WTC11 (cell line): ENCODE measurements around the gene SPRYD3. TPM values are rescaled to one million over a fixed set of nuclear protein-coding genes. Genes with fewer than 3 reads are reported as not detected.
A peak's percentile ranks its signal among the peaks of the same experiment; 100 is the strongest.

ENCODE experiments used
- ATAC-seq: fragments of 200-7000 bp; cut with Tn5 transposase; 2 replicates; pipeline ENCODE4 v1.10.0; 2021; ENCODE audit warnings: mild to moderate bottlenecking, moderate library complexity
- CTCF ChIA-PET: fragments of 300-600 bp; sonication (Branson Sonifier 250); formaldehyde crosslinking; loops from one replicate; lab custom pipeline; 2021; ENCODE audit warnings: antibody characterized with exemption; lab: Charles Lee
- POLR2A ChIA-PET: fragments of 350-600 bp; sonication (Branson Sonifier 250); formaldehyde crosslinking; loops from one replicate; lab custom pipeline; 2021; ENCODE audit warnings: antibody characterized with exemption; lab: Charles Lee
- DNase-seq: peaks from one replicate; pipeline ENCODE4 v3.0.0; 2021; ENCODE audit warnings: low spot score
- H3K27ac Mint-ChIP-seq: 2 replicates; pipeline ENCODE4 v1.8.0; 2021; ENCODE audit warnings: mixed read lengths
- H3K27me3 Mint-ChIP-seq: 2 replicates; pipeline ENCODE4 v1.8.0; 2021; ENCODE audit warnings: low read depth, mild to moderate bottlenecking, moderate library complexity, mixed read lengths
- H3K36me3 Mint-ChIP-seq: 2 replicates; pipeline ENCODE4 v1.8.0; 2021; ENCODE audit warnings: mixed read lengths
- H3K4me1 Mint-ChIP-seq: 2 replicates; pipeline ENCODE4 v1.8.0; 2022; ENCODE audit warnings: mixed read lengths
- H3K4me3 Mint-ChIP-seq: 2 replicates; pipeline ENCODE4 v1.8.0; 2021; ENCODE audit warnings: mild to moderate bottlenecking, moderate library complexity, mixed read lengths
- H3K9me3 Mint-ChIP-seq: 2 replicates; pipeline ENCODE4 v1.8.0; 2021; ENCODE audit warnings: mixed read lengths
- CBFB ChIP-seq: sonication (generic); formaldehyde crosslinking; IDR thresholded peaks from 2 replicates; pipeline ENCODE4 v1.8.1; 2022; ENCODE audit warnings: mild to moderate bottlenecking, low read depth, missing genetic modification reagents
- E2F1 ChIP-seq: sonication (generic); formaldehyde crosslinking; IDR thresholded peaks from 2 replicates; pipeline ENCODE4 v1.8.0; 2022; ENCODE audit warnings: mild to moderate bottlenecking, missing genetic modification reagents
- E2F4 ChIP-seq: sonication (generic); formaldehyde crosslinking; IDR thresholded peaks from 2 replicates; pipeline ENCODE4 v1.8.1; 2022; ENCODE audit warnings: low read depth, mild to moderate bottlenecking, moderate library complexity, missing genetic modification reagents, borderline replicate concordance
- E2F5 ChIP-seq: sonication (generic); formaldehyde crosslinking; IDR thresholded peaks from 2 replicates; pipeline ENCODE4 v1.8.1; 2022; ENCODE audit warnings: mild to moderate bottlenecking, moderate library complexity, missing genetic modification reagents
- GRHL2 ChIP-seq: fragments of 250-450 bp; sonication (Bioruptor Pico); IDR thresholded peaks from 2 replicates; pipeline ENCODE4 v1.8.0; 2022; ENCODE audit warnings: mild to moderate bottlenecking, moderate library complexity; ENCODE audit not compliant: insufficient replicate concordance, severe bottlenecking
- HMGA2 ChIP-seq: fragments of 250-450 bp; sonication (Bioruptor Pico); IDR thresholded peaks from 2 replicates; pipeline ENCODE4 v1.4.0; 2021; ENCODE audit warnings: mild to moderate bottlenecking, moderate library complexity
- IRF1 ChIP-seq: sonication (generic); formaldehyde crosslinking; IDR thresholded peaks from 2 replicates; pipeline ENCODE4 v1.8.0; 2023; ENCODE audit warnings: missing genetic modification reagents
- MAX ChIP-seq: sonication (generic); formaldehyde crosslinking; IDR thresholded peaks from 2 replicates; pipeline ENCODE4 v1.8.0; 2022; ENCODE audit warnings: mild to moderate bottlenecking, missing genetic modification reagents
- MXD4 ChIP-seq: fragments of 250-450 bp; sonication (Bioruptor Pico); IDR thresholded peaks from 2 replicates; pipeline ENCODE4 v1.8.0; 2021; ENCODE audit warnings: mild to moderate bottlenecking, moderate library complexity, borderline replicate concordance
- PRDM15 ChIP-seq: sonication (generic); formaldehyde crosslinking; IDR thresholded peaks from 2 replicates; pipeline ENCODE4 v1.8.0; 2022; ENCODE audit warnings: missing genetic modification reagents
- SMAD3 ChIP-seq: sonication (generic); formaldehyde crosslinking; IDR thresholded peaks from 2 replicates; pipeline ENCODE4 v1.8.0; 2022; ENCODE audit warnings: missing genetic modification reagents, mild to moderate bottlenecking, borderline replicate concordance
- TCF7 ChIP-seq: sonication (generic); formaldehyde crosslinking; IDR thresholded peaks from 2 replicates; pipeline ENCODE4 v1.8.0; 2022; ENCODE audit warnings: mild to moderate bottlenecking, low read depth, missing genetic modification reagents, moderate library complexity
- TEAD1 ChIP-seq: sonication (generic); formaldehyde crosslinking; IDR thresholded peaks from 2 replicates; pipeline ENCODE4 v1.8.0; 2022; ENCODE audit warnings: mild to moderate bottlenecking, missing genetic modification reagents
- ZBTB21 ChIP-seq: sonication (generic); formaldehyde crosslinking; IDR thresholded peaks from 2 replicates; pipeline ENCODE4 v1.8.1; 2023; ENCODE audit warnings: mild to moderate bottlenecking, missing genetic modification reagents, borderline replicate concordance
- ZNF396 ChIP-seq: fragments of 250-450 bp; sonication (Bioruptor Pico); IDR thresholded peaks from 2 replicates; pipeline ENCODE4 v1.8.0; 2021; ENCODE audit warnings: mild to moderate bottlenecking, moderate library complexity, borderline replicate concordance
- total RNA-seq: library from RNA; stranded (reverse); gene quantifications from 3 replicates; pipeline ENCODE4 v1.2.3, GENCODE V29; 2021

SPRYD3 gene
- total RNA-seq, 1 experiment from 2014 or later = 11.9 TPM

GRCh38 chr12:53048780-53049401 lies 30.3 kb downstream of the SPRYD3 start (continued):
- no peak for TF ChIP-seq PRDM15
- TF ChIP-seq IRF1 (CRISPR knock-in tag) = no peak
- no peak for TF ChIP-seq MXD4 (CRISPR knock-in tag)
- TF ChIP-seq CBFB (CRISPR knock-in tag) = no peak
- TF ChIP-seq E2F4 = no peak
- no peak for TF ChIP-seq E2F5 (CRISPR knock-in tag)
- no peak for TF ChIP-seq ZBTB21 (CRISPR knock-in tag)
- no peak for TF ChIP-seq ZNF396 (CRISPR knock-in tag)
- 0 out of 2 replicates have a peak, but pooled peaks have one; percentile 55 for TF ChIP-seq MAX
- TF ChIP-seq GRHL2 = no peak
- TF ChIP-seq E2F1 (CRISPR knock-in tag) = no peak
- peak; percentile 15; the same call in 1 of the 2 replicates for TF ChIP-seq TEAD1
- no peak for TF ChIP-seq TCF7 (CRISPR knock-in tag)

- ChIA-PET CTCF (interaction anchor here (0.5 to 8.7 kb wide), 40 partner anchors 8 to 452 kb away, joined by 3 to 97 read pairs (median 5); partner anchors contain the start of genes AAAS, EIF4B, IGFBP6 and KRT8), POLR2A (interaction anchor here (0.6 to 1.0 kb wide), 8 partner anchors 13 to 331 kb away, joined by 3 to 7 read pairs (median 4); partner anchors contain the start of genes CSAD, EIF4B and ZNF740)
- TF ChIP-seq SMAD3 = peak; percentile 84; the same call in 1 of the 2 replicates
- TF ChIP-seq HMGA2 = no peak
- TF ChIP-seq PRDM15 = 0 out of 2 replicates have a peak, but pooled peaks have one; percentile 18
- H3K27me3 Mint-ChIP-seq = peaks cover 33% of the 10 kb centered on the region
- peaks cover 72% of the 10 kb centered on the region for H3K4me1 Mint-ChIP-seq
- H3K4me3 Mint-ChIP-seq = peak overlapping the region; percentile 62
- peak overlapping the region; percentile 91 for H3K27ac Mint-ChIP-seq
- no peaks in the 10 kb centered on the region for H3K9me3 Mint-ChIP-seq
- peaks cover 7% of the 10 kb centered on the region for H3K36me3 Mint-ChIP-seq
- no peak for DNase-seq
- ATAC-seq = peak; percentile 0; the same call in 1 of the 2 replicates
Observed at GRCh38 chr12:53048033-53048779, 31.0 kb downstream of the SPRYD3 start.
